Right lobe of liver (tissue), 6 donors: Measurements from ENCODE around the gene CADPS. TPM values are rescaled to one million over a fixed set of nuclear protein-coding genes. Genes with fewer than 3 reads are reported as not detected.

Experiments
- ATAC-seq, 4 donors: fragments of 200-7000 bp; cut with Tn5 transposase; one replicate each; pipeline ENCODE4 v1.9.1; 2020; ENCODE audit warnings: mild to moderate bottlenecking in 4 of 4, moderate library complexity in 4 of 4
- DNase-seq, 3 donors: peaks; one replicate each; pipeline ENCODE4 v3.0.0-alpha.2; 2020
- H3K27ac ChIP-seq, 3 donors: fragments of 200-600 bp; one replicate each; pipeline ENCODE4 v1.8.0; 2022
- H3K27me3 ChIP-seq, 2 donors: fragments of 200-600 bp; one replicate each; pipeline ENCODE4 v1.8.0; 2022
- H3K36me3 ChIP-seq, 4 donors: fragments of 200-600 bp; sonication (generic) in 1 of 4; one replicate each; pipeline versions ENCODE4 v1.5.1 to v1.8.0; 2017 to 2022; ENCODE audit warnings: control low read depth in 1 of 4
- H3K4me1 ChIP-seq, 4 donors: fragments of 200-600 bp; sonication (generic) in 1 of 4; one replicate each; pipeline versions ENCODE4 v1.5.1 to v1.8.0; 2017 to 2022; ENCODE audit warnings: control low read depth in 1 of 4
- H3K4me3 ChIP-seq, 3 donors: fragments of 200-600 bp; one replicate each; pipeline ENCODE4 v1.8.0; 2022
- H3K9me3 ChIP-seq, 4 donors: fragments of 200-600 bp; sonication (generic) in 1 of 4; one replicate each; pipeline versions ENCODE4 v1.5.1 to v1.8.0; 2017 to 2022; ENCODE audit warnings: control low read depth in 1 of 4
- CTCF ChIP-seq, 4 donors: fragments of 200-600 bp in 3 of 4; fragments of 450-650 bp in 1 of 4; IDR thresholded peaks; one replicate each; pipeline versions ENCODE4 v1.5.1 to v1.8.0; 2016 to 2022; ENCODE audit warnings: antibody characterized with exemption in 4 of 4, mild to moderate bottlenecking in 2 of 4
- POLR2A ChIP-seq: fragments of 450-650 bp; IDR thresholded peaks from one replicate; pipeline ENCODE4 v1.6.1; 2017; ENCODE audit warnings: antibody characterized with exemption, mild to moderate bottlenecking
- WGBS: methylation state at CpG from one replicate; pipeline ENCODE4 v1.1.6; 2018; ENCODE audit warnings: low coverage, low lambda C conversion rate; ENCODE audit not compliant: insufficient coverage; ENCODE audit errors: missing lambda C conversion rate; 5-methylcytosine and 5-hydroxymethylcytosine counted together
- intact Hi-C, 2 donors: fragments of 100-400 bp; cut with DNase I; formaldehyde crosslinking; loops; one replicate each; pipeline versions ENCODE4 v1.11.2 to v1.14.1; 2022
- total RNA-seq, 6 experiments: library from RNA; depleted of rRNA in 2 of 6; stranded (reverse); fragments of >200 nt in 2 of 6; fragmentation: NEBNext Ultra II Directional in 3 of 6; extraction: Animal tissue kit (Norgen Biotek cat#: 25700) in 3 of 6; gene quantifications; one replicate each; pipeline versions ENCODE4 v1.1.0 to v1.2.4, GENCODE V29; 2016 to 2023
- donor health status: DM: no; HTN: yes; CAD: no.
- donor health status: DM: no; HTN: no; CAD: no.
- donor health status: DM: no; HTN: no; CAD: no.
- donor health status: DM: no; HTN: yes; CAD: no.
- donor health status: DM: no; HTN: yes; CAD: no.

The CADPS gene
- total RNA-seq, 6 experiments from 2014 or later = 0.06 to 0.98 TPM; not detected in 4

DNA sequence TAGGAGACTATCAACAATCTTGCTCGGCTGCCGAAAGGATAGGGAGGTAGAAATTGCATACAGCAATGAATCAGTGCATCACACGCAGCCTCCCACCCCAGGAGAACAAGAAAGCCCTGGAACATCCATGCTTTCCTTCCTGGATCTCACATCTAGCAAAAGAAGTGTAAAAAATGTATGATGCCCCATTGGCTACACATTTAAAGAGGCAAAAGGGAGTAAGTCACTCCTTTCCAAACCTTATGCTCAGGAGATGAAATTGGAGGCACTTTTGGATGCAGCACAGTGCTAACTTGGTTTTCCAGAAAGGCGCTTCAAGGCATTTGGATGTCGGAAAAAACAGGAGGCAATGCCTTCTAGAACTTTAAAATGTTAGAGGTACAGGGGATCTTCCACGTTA, 469.6 kb downstream of the CADPS start:
- TF ChIP-seq POLR2A (no peak), CTCF (IDR thresholded peaks at IDR 0.05) (no peak)
- Histone ChIP-seq H3K9me3 (no peaks in the 10 kb centered on the region), H3K27ac (no peak overlapping the region), H3K4me1 (no peaks in the 10 kb centered on the region), H3K36me3 (no peaks in the 10 kb centered on the region), H3K27me3 (no peaks in the 10 kb centered on the region), H3K4me3 (no peak overlapping the region)
- DNase-seq (no peak), ATAC-seq (no peak)
- intact Hi-C loops = no loop called here
- WGBS = 58% methylated on average over 6 of the region's 6 CpGs

- Histone ChIP-seq H3K27me3 (no peaks in the 10 kb centered on the region), H3K9me3 (no peaks in the 10 kb centered on the region), H3K36me3 (no peaks in the 10 kb centered on the region), H3K27ac (no peak overlapping the region), H3K4me1 (no peaks in the 10 kb centered on the region), H3K4me3 (no peak overlapping the region)
- DNase-seq (no peak), ATAC-seq (no peak)
- WGBS = 78% methylated on average over 6 of the region's 6 CpGs
- no peak for TF ChIP-seq CTCF (IDR thresholded peaks at IDR 0.05)
- TF ChIP-seq POLR2A = no peak
- intact Hi-C loops = no loop called here
Measured at GRCh38 chr3:62405135-62405534, 470.1 kb downstream of the CADPS start.

DNA sequence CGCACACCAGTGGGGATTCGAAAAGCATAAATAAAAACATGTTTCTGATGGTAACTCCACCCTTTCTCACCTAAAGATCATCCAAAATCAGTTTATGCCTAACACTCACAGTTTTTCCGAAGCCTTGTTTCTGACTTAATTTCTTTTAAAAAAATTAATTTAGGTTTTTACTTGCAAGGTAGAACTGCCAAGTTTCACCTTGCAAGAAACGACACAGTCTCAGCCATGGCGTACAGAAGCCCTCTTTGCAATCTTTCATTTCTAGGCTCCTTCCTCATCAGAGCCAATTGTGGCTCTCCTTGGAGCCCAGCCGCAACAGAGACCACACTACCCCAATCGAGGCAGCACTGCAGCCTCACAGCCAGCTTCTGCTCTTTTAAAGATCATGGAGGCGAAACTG, 470.9 kb downstream of the CADPS start:
- Histone ChIP-seq H3K4me1 (no peaks in the 10 kb centered on the region), H3K9me3 (no peaks in the 10 kb centered on the region), H3K27me3 (no peaks in the 10 kb centered on the region), H3K36me3 (no peaks in the 10 kb centered on the region), H3K4me3 (no peak overlapping the region), H3K27ac (no peak overlapping the region)
- DNase-seq (no peak), ATAC-seq (no peak)
- intact Hi-C loops = no loop called here
- 59% methylated on average over 7 of the region's 8 CpGs for WGBS
- TF ChIP-seq CTCF (IDR thresholded peaks at IDR 0.05) (no peak), POLR2A (no peak)

DNA sequence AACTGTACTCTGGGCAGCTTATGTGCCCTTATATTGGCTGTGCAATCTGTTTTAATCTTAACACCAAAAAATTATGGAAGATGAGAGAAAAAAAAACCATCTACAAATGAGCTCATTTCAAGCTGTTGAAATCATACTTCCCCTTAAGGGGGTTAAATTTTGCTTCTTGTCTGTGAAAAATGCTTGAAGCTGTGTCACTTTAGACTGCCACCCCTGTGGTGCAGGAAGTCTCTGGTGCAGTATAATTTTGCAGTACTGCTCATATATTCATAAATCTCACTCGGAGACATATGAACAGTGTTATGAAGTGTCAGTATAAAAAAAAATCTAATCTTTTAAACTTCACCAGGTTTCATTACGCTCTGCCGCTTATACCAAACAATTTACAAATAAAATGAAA, 471.5 kb downstream of the CADPS start:
- 67% methylated on average over 3 of the region's 3 CpGs for WGBS
- ATAC-seq (no peak), DNase-seq (no peak)
- Histone ChIP-seq H3K36me3 (no peaks in the 10 kb centered on the region), H3K27me3 (no peaks in the 10 kb centered on the region), H3K9me3 (no peaks in the 10 kb centered on the region), H3K4me3 (no peak overlapping the region), H3K4me1 (no peaks in the 10 kb centered on the region), H3K27ac (no peak overlapping the region)
- TF ChIP-seq POLR2A (no peak), CTCF (IDR thresholded peaks at IDR 0.05) (no peak)
- intact Hi-C loops = no loop called here
